ENCODE data around the gene PRTN3. TPM values are rescaled to one million over a fixed set of nuclear protein-coding genes. Genes with fewer than 3 reads are reported as not detected.
"Not testable (repeated sequence)": the region's sequence is repeated elsewhere in the genome, so short reads cannot be mapped to it uniquely, and the experiment has no call there.

PRTN3 gene
- total RNA-seq, 1 experiment from 2014 or later, result not detected

DNA sequence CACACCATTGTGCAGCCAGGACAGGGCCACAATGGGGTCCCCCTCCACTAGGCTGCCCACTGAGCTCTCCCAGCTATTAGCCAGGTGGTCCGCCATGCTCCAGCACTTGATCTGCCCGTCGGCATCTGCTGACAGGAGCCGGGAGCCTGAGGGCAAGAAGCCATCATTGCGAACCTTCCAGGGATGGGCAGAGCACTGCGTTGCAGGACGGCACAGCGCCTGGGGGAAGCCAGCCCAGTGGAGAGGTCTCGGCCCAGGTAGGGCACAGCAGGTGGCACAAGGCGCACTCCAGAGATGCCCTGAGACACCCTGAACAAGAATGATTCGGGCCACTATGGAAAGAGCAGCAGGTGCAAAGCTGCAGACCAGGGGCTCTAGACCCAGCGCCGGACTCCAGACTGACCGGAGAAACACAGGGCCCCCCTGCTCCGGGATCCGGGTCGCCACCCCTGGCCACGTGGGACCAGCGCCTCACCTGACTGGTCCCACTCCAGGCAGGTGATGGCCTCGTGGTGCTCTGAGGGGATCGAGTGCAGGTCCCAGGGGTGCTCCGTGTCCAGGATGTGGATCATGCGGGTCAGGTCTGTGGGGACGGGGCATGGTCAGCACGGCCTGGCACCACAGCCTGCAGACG is 49.0 kb downstream of the PRTN3 start:
- Histone ChIP-seq H3K27ac (no peak overlapping the region), H3K4me3 (no peak overlapping the region), H3K36me3 (peaks cover 54% of the 10 kb centered on the region), H3K4me1 (replicated peaks) (no peaks in the 10 kb centered on the region), H3K27me3 (replicated peaks) (no peaks in the 10 kb centered on the region), H3K9me3 (replicated peaks) (no peaks in the 10 kb centered on the region)
- no peak for DNase-seq (ENCODE audit: low read depth in 1 of 2, low spot score in 2 of 2)

DNA sequence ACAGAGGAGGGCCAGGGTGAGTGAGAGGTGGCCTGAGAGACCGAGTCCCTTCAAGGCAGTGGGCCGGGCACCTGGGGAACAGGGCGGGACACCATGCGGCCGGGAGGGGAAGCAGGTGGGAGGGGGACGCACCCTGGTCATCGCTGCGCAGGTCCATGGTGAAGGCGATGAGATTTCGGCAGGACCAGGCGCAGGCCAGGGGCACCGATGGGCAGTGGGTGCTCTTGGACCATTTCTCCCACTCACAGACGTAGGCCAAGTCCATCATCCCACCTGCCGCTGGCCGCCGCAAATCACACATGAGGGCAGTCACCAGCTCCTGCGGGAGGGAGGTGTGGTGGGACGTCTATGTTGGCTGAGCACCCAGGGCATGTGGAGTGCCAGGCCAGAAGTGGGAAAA is 50.0 kb downstream of the PRTN3 start:
- no peak for DNase-seq (ENCODE audit: low read depth in 1 of 2, low spot score in 2 of 2)
- Histone ChIP-seq H3K4me1 (replicated peaks) (no peaks in the 10 kb centered on the region), H3K27ac (no peak overlapping the region), H3K36me3 (peaks cover 43% of the 10 kb centered on the region), H3K27me3 (replicated peaks) (no peaks in the 10 kb centered on the region), H3K9me3 (replicated peaks) (no peaks in the 10 kb centered on the region), H3K4me3 (no peak overlapping the region)

DNA sequence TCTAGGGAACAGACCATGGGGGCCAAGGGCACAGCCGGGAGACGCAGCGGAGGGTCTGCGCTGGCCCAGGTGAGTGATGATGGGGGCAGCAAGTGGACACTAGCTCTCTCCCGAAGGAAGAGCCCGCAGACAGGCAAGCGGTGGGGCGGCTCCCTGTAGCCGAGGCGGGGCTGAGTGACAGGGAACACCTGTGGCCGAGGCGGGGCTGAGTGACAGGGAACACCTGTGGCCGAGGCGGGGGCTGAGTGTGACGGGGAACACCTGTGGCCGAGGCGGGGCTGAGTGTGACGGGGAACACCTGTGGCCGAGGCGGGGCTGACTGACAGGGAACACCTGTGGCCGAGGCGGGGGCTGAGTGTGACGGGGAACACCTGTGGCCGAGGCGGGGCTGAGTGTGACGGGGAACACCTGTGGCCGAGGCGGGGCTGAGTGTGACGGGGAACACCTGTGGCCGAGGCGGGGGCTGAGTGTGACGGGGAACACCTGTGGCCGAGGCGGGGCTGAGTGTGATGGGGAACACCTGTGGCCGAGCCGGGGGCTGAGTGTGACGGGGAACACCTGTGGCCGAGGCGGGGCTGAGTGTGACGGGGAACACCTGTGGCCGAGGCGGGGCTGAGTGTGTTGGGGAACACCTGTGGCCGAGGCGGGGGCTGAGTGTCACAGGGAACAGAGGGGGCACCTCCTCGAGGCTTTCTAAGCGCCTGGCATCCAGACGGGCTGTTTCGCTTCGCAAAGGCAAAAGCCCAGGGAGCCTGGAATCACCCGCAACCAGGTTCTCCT is 50.8 kb downstream of the PRTN3 start:
- not testable (repeated sequence) for H3K9me3 ChIP-seq (replicated peaks); H3K27me3 ChIP-seq (replicated peaks); H3K4me1 ChIP-seq (replicated peaks); DNase-seq (ENCODE audit: low read depth in 1 of 2, low spot score in 2 of 2); H3K27ac ChIP-seq
- Histone ChIP-seq H3K4me3 (peak overlapping the region; percentile 90), H3K36me3 (peaks cover 38% of the 10 kb centered on the region)

DNA sequence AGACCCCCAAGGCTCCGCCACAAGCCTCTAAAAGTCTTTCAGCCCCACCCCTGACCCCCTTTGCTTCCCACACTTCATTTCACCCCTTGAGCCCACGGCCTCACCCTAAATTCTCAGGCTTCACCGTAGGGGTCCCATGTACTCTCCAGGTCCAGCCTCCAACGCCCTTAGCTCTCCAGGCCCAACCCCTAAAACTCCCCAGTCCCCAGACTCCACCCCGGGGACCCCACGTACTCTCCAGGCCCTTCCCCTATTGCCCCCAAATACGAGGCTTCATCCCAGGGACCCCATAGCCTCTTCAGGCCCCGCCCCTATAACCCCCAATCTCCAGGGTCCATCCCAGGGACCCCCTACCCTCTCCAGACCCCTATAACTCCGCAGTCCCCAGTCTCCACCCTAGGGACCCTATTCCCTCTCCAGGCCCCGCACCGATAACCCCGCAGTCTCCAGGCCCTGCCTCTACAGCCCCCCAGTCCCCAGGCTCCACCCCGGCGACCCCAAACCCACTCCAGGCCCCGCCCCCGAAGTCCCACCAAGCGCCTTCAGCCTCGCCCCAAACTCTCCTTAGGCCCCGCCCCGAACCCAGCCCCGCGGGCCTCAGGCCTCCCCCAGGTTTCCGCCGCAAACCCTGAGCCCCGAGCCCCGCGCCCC is 51.6 kb downstream of the PRTN3 start:
- no peak overlapping the region for H3K27ac ChIP-seq
- no peak for DNase-seq (ENCODE audit: low read depth in 1 of 2, low spot score in 2 of 2)

DNA sequence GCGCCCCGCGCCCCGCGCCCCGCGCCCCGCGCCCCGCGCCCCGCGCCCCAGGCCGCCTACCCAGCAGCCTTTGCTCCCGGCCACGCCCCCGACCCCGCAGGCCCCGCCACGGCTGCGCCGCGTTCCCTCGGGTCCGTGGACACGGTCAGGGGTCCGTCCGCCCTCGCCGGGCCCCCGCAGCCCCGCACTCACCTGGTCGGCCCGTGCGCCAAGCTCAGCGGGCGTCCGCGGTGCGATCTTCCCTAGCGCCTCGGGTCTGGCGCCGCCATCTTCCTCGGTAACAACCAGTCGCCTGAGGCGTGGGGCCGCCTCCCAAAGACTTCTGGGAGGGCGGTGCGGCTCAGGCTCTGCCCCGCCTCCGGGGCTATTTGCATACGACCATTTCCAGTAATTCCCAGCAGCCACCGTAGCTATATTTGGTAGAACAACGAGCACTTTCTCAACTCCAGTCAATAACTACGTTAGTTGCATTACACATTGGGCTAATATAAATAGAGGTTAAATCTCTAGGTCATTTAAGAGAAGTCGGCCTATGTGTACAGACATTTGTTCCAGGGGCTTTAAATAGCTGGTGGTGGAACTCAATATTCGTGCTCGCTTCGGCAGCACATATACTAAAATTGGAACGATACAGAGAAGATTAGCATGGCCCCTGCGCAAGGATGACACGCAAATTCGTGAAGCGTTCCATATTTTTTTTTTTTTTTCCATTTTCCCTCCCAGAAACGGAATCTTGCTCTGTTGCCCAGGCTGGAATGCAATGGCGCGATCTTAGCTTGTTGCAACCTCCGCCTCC is 52.3 kb downstream of the PRTN3 start, which contains the start of the genes MED16 and RNU6-9:
MED16 (minus strand) TSS at position 294 of the 796 bp plus-strand sequence. CDS start 2,056 bp downstream, outside the sequence.
RNU6-9 (plus strand) TSS at position 591 of the 796 bp plus-strand sequence.
- H3K36me3 ChIP-seq, result peaks cover 37% of the 10 kb centered on the region
- peak within 1 kb of the TSS; percentile 90 for H3K4me3 ChIP-seq

More for the DNA sequence above, 51.6 kb downstream of the PRTN3 start:
- Histone ChIP-seq H3K4me1 (replicated peaks) (no peaks in the 10 kb centered on the region), H3K27me3 (replicated peaks) (no peaks in the 10 kb centered on the region), H3K9me3 (replicated peaks) (no peaks in the 10 kb centered on the region), H3K36me3 (peaks cover 35% of the 10 kb centered on the region), H3K4me3 (peak overlapping the region; percentile 90)

DNA sequence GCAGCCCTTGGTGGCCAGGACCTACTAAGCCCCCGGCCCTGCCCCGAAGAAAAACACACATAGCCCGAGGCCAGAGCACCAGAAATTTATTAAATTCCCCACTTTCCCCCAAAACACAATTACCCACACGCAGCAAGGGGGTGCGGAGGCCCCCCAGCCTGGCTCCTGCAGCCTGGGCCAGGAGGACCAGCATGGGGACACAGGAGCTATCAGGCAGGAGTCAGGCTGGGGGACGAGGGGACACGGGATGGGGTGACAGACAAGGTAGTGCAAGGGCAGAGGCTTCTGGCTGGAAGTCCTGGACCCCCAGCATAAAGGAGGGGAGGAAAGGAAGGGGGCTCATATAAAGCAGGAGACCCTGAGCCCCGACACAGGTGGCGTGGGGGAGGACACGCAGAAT is 55.6 kb downstream of the PRTN3 start:
- no peaks in the 10 kb centered on the region for H3K27me3 ChIP-seq (replicated peaks)
- H3K9me3 ChIP-seq (replicated peaks), result no peaks in the 10 kb centered on the region
- no peak overlapping the region for H3K4me3 ChIP-seq
- H3K4me1 ChIP-seq (replicated peaks), result no peaks in the 10 kb centered on the region
- no peak overlapping the region for H3K27ac ChIP-seq
- DNase-seq (ENCODE audit: low read depth in 1 of 2, low spot score in 2 of 2), result no peak
- peaks cover 29% of the 10 kb centered on the region for H3K36me3 ChIP-seq

More for the DNA sequence above, 52.3 kb downstream of the PRTN3 start, which contains the start of the genes MED16 and RNU6-9:
- peak within 1 kb of the TSS; percentile 91 for H3K27ac ChIP-seq
- H3K9me3 ChIP-seq (replicated peaks), result no peaks in the 10 kb centered on the region
- no peaks in the 10 kb centered on the region for H3K27me3 ChIP-seq (replicated peaks)
- DNase-seq (ENCODE audit: low read depth in 1 of 2, low spot score in 2 of 2), result peak; percentile 93 to 98
- H3K4me1 ChIP-seq (replicated peaks), result no peaks in the 10 kb centered on the region

DNA sequence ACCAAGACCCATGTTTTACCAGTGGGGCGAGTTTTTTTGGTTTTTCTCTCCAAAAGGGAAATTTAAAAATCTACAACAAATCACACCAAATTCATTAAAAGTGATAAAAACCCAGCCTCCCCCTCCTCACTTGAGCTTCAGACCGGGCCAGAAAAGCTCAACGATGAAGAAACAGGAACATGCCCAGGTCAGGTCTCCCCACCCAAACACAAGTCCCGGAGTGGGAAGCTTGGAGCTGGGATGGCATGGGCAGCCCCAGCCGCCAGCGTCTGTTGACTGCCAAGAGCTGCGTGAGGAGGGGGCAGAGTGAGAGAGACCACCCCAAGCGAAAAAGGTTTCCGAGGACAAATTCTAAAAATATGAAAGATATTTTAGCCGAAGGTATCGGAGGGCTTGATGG is 56.2 kb downstream of the PRTN3 start:
- Histone ChIP-seq H3K4me3 (no peak overlapping the region), H3K36me3 (peaks cover 32% of the 10 kb centered on the region), H3K4me1 (replicated peaks) (no peaks in the 10 kb centered on the region), H3K9me3 (replicated peaks) (no peaks in the 10 kb centered on the region), H3K27me3 (replicated peaks) (no peaks in the 10 kb centered on the region), H3K27ac (no peak overlapping the region)
- no peak for DNase-seq (ENCODE audit: low read depth in 1 of 2, low spot score in 2 of 2)

DNA sequence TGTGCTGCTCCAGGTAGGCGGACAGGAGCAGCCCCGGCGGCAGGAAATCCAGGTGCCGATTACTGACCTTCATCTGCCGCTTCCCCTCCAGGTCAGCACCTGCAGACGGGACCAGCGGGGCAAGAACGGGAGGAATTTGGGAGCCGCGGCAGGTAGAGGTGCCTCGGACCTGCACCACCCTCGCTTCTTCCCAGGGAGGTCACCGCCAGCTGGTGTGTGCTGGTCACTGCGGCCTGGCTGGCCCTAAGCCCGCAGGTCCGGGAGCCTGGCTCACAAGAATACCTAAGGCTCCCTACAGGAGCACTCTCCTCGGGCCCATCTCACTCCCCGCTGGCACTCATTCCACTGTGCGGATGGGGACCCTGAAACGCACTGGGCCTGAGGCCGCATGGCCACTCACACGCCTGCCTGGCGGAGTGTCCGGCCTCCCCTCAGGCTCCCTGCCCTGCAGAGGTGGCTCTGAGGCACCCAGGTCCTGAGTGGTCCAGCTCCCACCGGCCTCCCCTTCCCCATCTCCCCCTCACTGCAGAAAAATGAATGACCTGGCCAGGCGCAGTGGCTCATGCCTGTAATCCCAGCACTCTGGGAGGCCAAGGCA is 56.7 kb downstream of the PRTN3 start:
- DNase-seq (ENCODE audit: low read depth in 1 of 2, low spot score in 2 of 2), result no peak
- Histone ChIP-seq H3K4me3 (no peak overlapping the region), H3K36me3 (peaks cover 34% of the 10 kb centered on the region), H3K27me3 (replicated peaks) (no peaks in the 10 kb centered on the region), H3K4me1 (replicated peaks) (no peaks in the 10 kb centered on the region), H3K9me3 (replicated peaks) (no peaks in the 10 kb centered on the region), H3K27ac (no peak overlapping the region)

Other genes with a start within 250 kb of the PRTN3 start
- 44.2 and 44.7 TPM in 2 replicates for gene POLRMT, start 207.5 kb upstream of the PRTN3 start, total RNA-seq (2014; rRNA removed; shearing (Covaris generic))
- gene FGF22, start 201.1 kb upstream of the PRTN3 start, total RNA-seq (2014; rRNA removed; shearing (Covaris generic)), result 0.13 TPM in 1 of 2 replicates, not detected in the other
- gene RNF126, start 177.8 kb upstream of the PRTN3 start, total RNA-seq (2014; rRNA removed; shearing (Covaris generic)), result 55.9 and 79.3 TPM in 2 replicates
- gene FSTL3, start 164.6 kb upstream of the PRTN3 start, total RNA-seq (2014; rRNA removed; shearing (Covaris generic)), result 317 and 364 TPM in 2 replicates
- not detected in 2 replicates for gene PRSS57, start 145.5 kb upstream of the PRTN3 start, total RNA-seq (2014; rRNA removed; shearing (Covaris generic))
- gene PALM, start 132.1 kb upstream of the PRTN3 start, total RNA-seq (2014; rRNA removed; shearing (Covaris generic)), result not detected in 2 replicates
- 0.11 TPM in 1 of 2 replicates, not detected in the other for gene MISP, start 89.9 kb upstream of the PRTN3 start, total RNA-seq (2014; rRNA removed; shearing (Covaris generic))
- 177 and 308 TPM in 2 replicates for gene PTBP1, start 43.5 kb upstream of the PRTN3 start, total RNA-seq (2014; rRNA removed; shearing (Covaris generic))
- 1.1 and 2.3 TPM in 2 replicates for gene PLPPR3, start 19.0 kb upstream of the PRTN3 start, total RNA-seq (2014; rRNA removed; shearing (Covaris generic))
- not detected in 2 replicates for gene AZU1, start 13.2 kb upstream of the PRTN3 start, total RNA-seq (2014; rRNA removed; shearing (Covaris generic))
- gene ELANE, start 11.3 kb downstream of the PRTN3 start, total RNA-seq (2014; rRNA removed; shearing (Covaris generic)), result not detected in 2 replicates
- gene CFD, start 18.7 kb downstream of the PRTN3 start, total RNA-seq (2014; rRNA removed; shearing (Covaris generic)), result 3.3 and 12.5 TPM in 2 replicates
- 17.2 and 18.7 TPM in 2 replicates for gene MED16, start 52.2 kb downstream of the PRTN3 start, total RNA-seq (2014; rRNA removed; shearing (Covaris generic))
- gene RNU6-9, start 52.5 kb downstream of the PRTN3 start, total RNA-seq (2014; rRNA removed; shearing (Covaris generic)), result not detected in 2 replicates
- 23.9 and 38.2 TPM in 2 replicates for gene R3HDM4, start 72.2 kb downstream of the PRTN3 start, total RNA-seq (2014; rRNA removed; shearing (Covaris generic))
- gene KISS1R, start 76.3 kb downstream of the PRTN3 start, total RNA-seq (2014; rRNA removed; shearing (Covaris generic)), result not detected in 2 replicates
- gene ARID3A, start 85.0 kb downstream of the PRTN3 start, total RNA-seq (2014; rRNA removed; shearing (Covaris generic)), result 4.2 and 8.1 TPM in 2 replicates
- gene WDR18, start 143.3 kb downstream of the PRTN3 start, total RNA-seq (2014; rRNA removed; shearing (Covaris generic)), result 43.2 and 60.5 TPM in 2 replicates
- gene GRIN3B, start 159.4 kb downstream of the PRTN3 start, total RNA-seq (2014; rRNA removed; shearing (Covaris generic)), result not detected in 2 replicates
- 122 and 131 TPM in 2 replicates for gene TMEM259, start 180.1 kb downstream of the PRTN3 start, total RNA-seq (2014; rRNA removed; shearing (Covaris generic))
- gene RNU6-2, start 180.5 kb downstream of the PRTN3 start, total RNA-seq (2014; rRNA removed; shearing (Covaris generic)), result not detected in 2 replicates
- gene CNN2, start 185.6 kb downstream of the PRTN3 start, total RNA-seq (2014; rRNA removed; shearing (Covaris generic)), result 403 and 441 TPM in 2 replicates
- gene ABCA7, start 199.1 kb downstream of the PRTN3 start, total RNA-seq (2014; rRNA removed; shearing (Covaris generic)), result 0.82 and 3.9 TPM in 2 replicates
- gene ARHGAP45, start 226.2 kb downstream of the PRTN3 start, total RNA-seq (2014; rRNA removed; shearing (Covaris generic)), result 0.03 TPM in 1 of 2 replicates, not detected in the other

Measured in SJSA1 (cell line).